Testis (tissue), 3 donors: ENCODE measurements around the gene RGS6. TPM values are rescaled to one million over a fixed set of nuclear protein-coding genes. Genes with fewer than 3 reads are reported as not detected.

Experiments used
- DNase-seq: peaks from one replicate; pipeline ENCODE4 v3.0.0-alpha.2; 2019
- H3K27ac ChIP-seq, 2 donors: fragments of 200-600 bp; sonication (generic); one replicate each; pipeline ENCODE4 v1.5.1; 2019
- H3K27me3 ChIP-seq: fragments of 200-600 bp; sonication (generic); one replicate; pipeline ENCODE4 v1.5.1; 2019
- H3K36me3 ChIP-seq: fragments of 200-600 bp; sonication (generic); one replicate; pipeline ENCODE4 v1.5.1; 2017; ENCODE audit warnings: low read depth; ENCODE audit errors: missing control alignments
- H3K4me1 ChIP-seq: fragments of 200-600 bp; sonication (generic); one replicate; pipeline ENCODE4 v1.5.1; 2019
- H3K4me3 ChIP-seq, 2 donors: fragments of 200-600 bp; sonication (generic); one replicate each; pipeline ENCODE4 v1.5.1; 2017 to 2019
- H3K9me3 ChIP-seq: fragments of 200-600 bp; sonication (generic); one replicate; pipeline ENCODE4 v1.5.1; 2017
- POLR2A ChIP-seq: fragments of 450-650 bp; IDR thresholded peaks from one replicate; pipeline ENCODE4 v1.6.1; 2017; ENCODE audit warnings: antibody characterized with exemption, mild to moderate bottlenecking, moderate library complexity
- WGBS, 2 donors: methylation state at CpG; one replicate each; pipeline ENCODE4 v1.1.5; 2018; 5-methylcytosine and 5-hydroxymethylcytosine counted together
- intact Hi-C: fragments of 100-400 bp; cut with DNase I; formaldehyde crosslinking; loops from one replicate; pipeline ENCODE4 v1.15.1; 2023; ENCODE audit warnings: low total_unique reads
- polyA plus RNA-seq: library from polyadenylated mRNA; stranded (reverse); fragments of 350-450 nt; fragmentation: Illumina TruSeq; extraction: RNeasy Lipid Tissue Mini Kit (QIAGEN cat#74804); gene quantifications from one replicate; pipeline ENCODE4 v1.2.3, GENCODE V29; 2014; ENCODE audit warnings: low read depth, low replicate concordance; ENCODE audit not compliant: insufficient read depth
- total RNA-seq, 2 donors: library from RNA; depleted of rRNA; stranded (reverse); fragments of >200 nt; gene quantifications; one replicate each; pipeline ENCODE4 v1.2.3, GENCODE V29; 2016
- TF ChIP-seq, protein P1 (sequence below), 3 experiments: fragments of 450-650 bp in 2 of 3; fragments of 200-600 bp in 1 of 3; sonication (generic) in 1 of 3; IDR thresholded peaks; one replicate each; pipeline ENCODE4 v1.5.1; 2016 to 2019; ENCODE audit warnings: antibody characterized with exemption in 3 of 3, mild to moderate bottlenecking in 2 of 3, moderate library complexity in 1 of 3

RGS6 gene
- total and polyA plus RNA-seq, 3 donors from 2014 or later: 6.3 to 21.3 (median 16.0) TPM

- Histone ChIP-seq H3K9me3 (no peaks in the 10 kb centered on the region), H3K36me3 (no peaks in the 10 kb centered on the region), H3K4me1 (no peaks in the 10 kb centered on the region), H3K27ac (no peak overlapping the region), H3K4me3 (no peak overlapping the region), H3K27me3 (no peaks in the 10 kb centered on the region)
- TF ChIP-seq POLR2A: no peak
- no peak for DNase-seq
- WGBS, 2 donors: 97% methylated on average over 8 of the region's 8 CpGs
- intact Hi-C loops: no loop called here
These were observed 663.1 kb downstream of the RGS6 start for GRCh38 chr14:72595152-72595862.

DNA sequence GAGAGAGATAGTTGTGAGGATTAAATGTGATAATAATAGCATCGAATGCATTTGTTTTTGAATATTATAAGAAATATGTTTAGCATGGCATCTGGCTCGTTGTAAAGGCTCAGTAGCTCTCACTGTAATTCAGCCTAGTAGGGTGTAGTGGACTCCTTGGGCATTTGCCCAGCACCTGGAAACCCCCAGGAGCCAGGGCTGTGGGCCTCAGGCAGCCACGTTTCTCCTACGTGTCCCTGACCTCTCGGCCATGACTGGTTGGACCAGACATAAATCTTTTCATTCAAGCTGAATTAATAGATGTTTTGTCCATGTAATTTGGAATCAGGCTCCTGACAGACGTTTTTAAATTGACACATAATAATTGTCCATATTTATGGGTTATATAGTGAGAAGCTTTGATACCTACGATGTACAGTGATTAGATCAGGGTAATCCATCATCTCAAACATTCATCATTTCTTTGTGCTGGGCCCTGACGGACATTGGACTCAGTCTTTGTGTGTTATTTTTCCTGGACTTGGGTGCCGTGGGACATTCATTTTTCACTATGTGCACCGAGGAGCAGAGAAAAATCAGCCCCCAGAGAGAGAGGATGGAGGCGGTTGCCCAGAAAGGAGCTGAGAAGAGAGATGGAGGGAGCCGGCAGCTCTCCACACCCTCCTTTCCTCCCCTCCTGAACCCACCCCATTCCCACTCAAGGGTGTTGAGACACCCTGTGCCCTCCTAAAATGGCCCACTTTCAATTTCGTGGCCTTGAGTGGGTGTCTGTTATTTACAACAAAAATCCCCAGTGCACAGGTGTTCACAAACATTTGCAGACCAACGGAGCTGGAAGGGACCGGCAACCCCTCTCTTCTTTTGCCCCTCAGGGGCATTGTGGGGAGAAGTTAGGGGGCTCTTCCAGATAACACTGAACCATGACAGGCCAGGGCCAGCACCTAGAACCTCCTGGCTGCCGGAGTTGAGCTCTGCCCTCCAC is 665.3 kb downstream of the RGS6 start:
- Histone ChIP-seq H3K4me1 (no peaks in the 10 kb centered on the region), H3K27me3 (no peaks in the 10 kb centered on the region), H3K36me3 (no peaks in the 10 kb centered on the region), H3K27ac (no peak overlapping the region), H3K4me3 (no peak overlapping the region), H3K9me3 (no peaks in the 10 kb centered on the region)
- WGBS, 2 donors: 68 to 71% methylated on average over 16 of the region's 16 CpGs
- intact Hi-C loops: no loop called here
- TF ChIP-seq POLR2A: no peak
- TF ChIP-seq, protein P1, sequence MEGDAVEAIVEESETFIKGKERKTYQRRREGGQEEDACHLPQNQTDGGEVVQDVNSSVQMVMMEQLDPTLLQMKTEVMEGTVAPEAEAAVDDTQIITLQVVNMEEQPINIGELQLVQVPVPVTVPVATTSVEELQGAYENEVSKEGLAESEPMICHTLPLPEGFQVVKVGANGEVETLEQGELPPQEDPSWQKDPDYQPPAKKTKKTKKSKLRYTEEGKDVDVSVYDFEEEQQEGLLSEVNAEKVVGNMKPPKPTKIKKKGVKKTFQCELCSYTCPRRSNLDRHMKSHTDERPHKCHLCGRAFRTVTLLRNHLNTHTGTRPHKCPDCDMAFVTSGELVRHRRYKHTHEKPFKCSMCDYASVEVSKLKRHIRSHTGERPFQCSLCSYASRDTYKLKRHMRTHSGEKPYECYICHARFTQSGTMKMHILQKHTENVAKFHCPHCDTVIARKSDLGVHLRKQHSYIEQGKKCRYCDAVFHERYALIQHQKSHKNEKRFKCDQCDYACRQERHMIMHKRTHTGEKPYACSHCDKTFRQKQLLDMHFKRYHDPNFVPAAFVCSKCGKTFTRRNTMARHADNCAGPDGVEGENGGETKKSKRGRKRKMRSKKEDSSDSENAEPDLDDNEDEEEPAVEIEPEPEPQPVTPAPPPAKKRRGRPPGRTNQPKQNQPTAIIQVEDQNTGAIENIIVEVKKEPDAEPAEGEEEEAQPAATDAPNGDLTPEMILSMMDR (IDR thresholded peaks at IDR 0.05): no peak
- no peak for DNase-seq

DNA sequence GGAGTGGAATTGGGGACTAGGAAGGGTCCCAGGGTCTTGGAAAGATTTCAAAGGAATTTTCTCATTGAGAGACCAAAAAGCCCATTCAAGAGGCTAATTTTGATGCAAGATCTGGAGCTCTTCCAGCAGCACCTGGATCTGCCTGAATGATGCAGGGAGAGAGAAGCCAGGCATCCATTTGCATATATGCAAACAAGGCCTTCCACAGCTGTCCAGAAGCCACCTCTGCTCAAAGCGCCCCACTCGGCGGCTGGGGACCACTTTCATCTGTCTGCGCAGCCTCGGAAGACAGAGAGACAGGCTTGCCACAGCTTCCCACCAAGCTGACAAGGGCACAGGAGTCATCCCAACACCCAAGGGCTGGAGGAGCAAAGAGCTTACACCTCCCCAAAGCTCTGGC is 666.1 kb downstream of the RGS6 start:
- DNase-seq: no peak
- TF ChIP-seq POLR2A: no peak
- TF ChIP-seq, protein P1 (IDR thresholded peaks at IDR 0.05): no peak
- WGBS, 2 donors: 93 to 96% methylated on average over 5 of the region's 5 CpGs
- no peaks in the 10 kb centered on the region for H3K36me3 ChIP-seq
- no peak overlapping the region for H3K4me3 ChIP-seq
- H3K27me3 ChIP-seq: no peaks in the 10 kb centered on the region
- no peak overlapping the region for H3K27ac ChIP-seq
- H3K9me3 ChIP-seq: no peaks in the 10 kb centered on the region
- intact Hi-C loops: no loop called here
- H3K4me1 ChIP-seq: no peaks in the 10 kb centered on the region

DNA sequence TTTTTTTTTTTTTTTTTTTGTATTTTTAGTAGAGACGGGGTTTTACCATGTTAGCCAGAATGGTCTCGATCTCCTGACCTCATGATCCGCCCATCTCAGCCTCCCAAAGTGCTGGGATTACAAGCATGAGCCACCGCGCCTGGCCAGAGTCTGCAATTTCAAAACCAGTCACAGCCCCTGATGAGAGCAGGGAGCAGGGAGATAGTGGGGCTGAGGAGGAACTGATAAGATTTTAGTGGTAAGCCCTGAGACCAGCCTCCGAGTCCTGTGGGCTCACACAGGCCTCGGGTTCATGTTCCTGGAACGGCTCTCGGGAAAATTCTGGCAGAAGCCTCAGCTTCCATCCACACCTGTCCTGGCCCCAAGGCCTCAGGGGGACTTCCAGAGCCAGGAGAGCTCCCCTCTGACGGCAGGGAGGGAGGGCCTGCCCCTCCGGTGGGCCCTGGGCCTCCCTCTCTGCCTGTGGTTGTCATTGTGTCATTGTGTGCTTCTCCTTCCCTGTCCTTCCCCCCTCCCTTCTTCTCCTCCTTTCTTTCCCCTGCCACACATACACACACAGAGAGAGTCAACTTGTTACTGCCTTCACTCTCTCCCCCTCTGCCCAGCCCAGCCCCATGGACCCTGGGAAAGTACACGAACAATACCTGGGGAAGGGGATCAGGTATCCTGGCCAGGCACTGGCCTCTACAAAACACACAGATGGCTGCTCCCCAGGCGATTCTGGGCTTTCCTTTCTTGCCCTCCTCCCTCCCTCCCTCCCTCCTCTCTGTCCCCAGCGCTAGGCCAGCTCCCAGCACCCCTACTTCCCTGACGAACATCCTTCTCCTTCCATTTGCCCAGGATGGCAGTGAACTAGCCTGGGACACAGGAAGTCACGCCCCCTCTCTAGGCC is 667.6 kb downstream of the RGS6 start:
- TF ChIP-seq, protein P1 (IDR thresholded peaks at IDR 0.05): no peak
- TF ChIP-seq POLR2A: no peak
- Histone ChIP-seq H3K27ac (no peak overlapping the region), H3K36me3 (no peaks in the 10 kb centered on the region), H3K9me3 (no peaks in the 10 kb centered on the region), H3K4me1 (no peaks in the 10 kb centered on the region), H3K4me3 (no peak overlapping the region), H3K27me3 (no peaks in the 10 kb centered on the region)
- no peak for DNase-seq
- intact Hi-C loops: no loop called here
- WGBS, 2 donors: 86 to 90% methylated on average over 12 to 16 of the region's 16 CpGs
